Tibial nerve (tissue), 4 donors: Measurements from ENCODE around the gene RNF130. TPM values are rescaled to one million over a fixed set of nuclear protein-coding genes. Genes with fewer than 3 reads are reported as not detected.

Source experiments
- DNase-seq, 2 donors: peaks; one replicate each; pipeline ENCODE4 v3.0.0-alpha.2; 2019; ENCODE audit warnings: low spot score in 2 of 2
- H3K27ac ChIP-seq, 4 donors: fragments of 200-600 bp; sonication (generic) in 3 of 4; one replicate each; pipeline ENCODE4 v1.5.1; 2017 to 2019; ENCODE audit warnings: mild to moderate bottlenecking in 1 of 4
- H3K27me3 ChIP-seq, 2 donors: fragments of 200-600 bp; sonication (generic) in 1 of 2; one replicate each; pipeline versions ENCODE4 v1.5.1 to v1.6.0; 2017 to 2019
- H3K36me3 ChIP-seq, 3 donors: fragments of 200-600 bp; sonication (generic); one replicate each; pipeline ENCODE4 v1.5.1; 2018 to 2019
- H3K4me1 ChIP-seq, 4 donors: fragments of 200-600 bp; sonication (generic) in 3 of 4; one replicate each; pipeline ENCODE4 v1.5.1; 2017 to 2019
- H3K4me3 ChIP-seq, 4 donors: fragments of 200-600 bp; sonication (generic) in 3 of 4; one replicate each; pipeline ENCODE4 v1.5.1; 2017 to 2019; ENCODE audit warnings: mild to moderate bottlenecking in 1 of 4, moderate library complexity in 1 of 4
- H3K9me3 ChIP-seq, 4 donors: fragments of 200-600 bp; sonication (generic) in 3 of 4; one replicate each; pipeline ENCODE4 v1.5.1; 2017 to 2019
- EP300 ChIP-seq, 2 donors: sonication (generic); formaldehyde crosslinking; IDR thresholded peaks; one replicate each; pipeline ENCODE4 v1.6.1; 2017; ENCODE audit warnings: antibody characterized with exemption in 2 of 2, mild to moderate bottlenecking in 1 of 2
- POLR2A ChIP-seq, 2 donors: fragments of 450-650 bp; IDR thresholded peaks; one replicate each; pipeline ENCODE4 v1.6.1; 2017; ENCODE audit warnings: antibody characterized with exemption in 2 of 2, mild to moderate bottlenecking in 2 of 2, moderate library complexity in 2 of 2
- WGBS, 2 donors: methylation state at CpG; one replicate each; pipeline ENCODE4 v1.1.5; 2018; 5-methylcytosine and 5-hydroxymethylcytosine counted together
- total RNA-seq, 4 donors: library from RNA; depleted of rRNA; stranded (reverse); fragments of >200 nt; gene quantifications; one replicate each; pipeline ENCODE4 v1.1.0, GENCODE V29; 2016
- TF ChIP-seq, protein P1 (sequence below), 5 experiments: fragments of 200-600 bp in 3 of 5; fragments of 450-650 bp in 2 of 5; sonication (generic) in 3 of 5; IDR thresholded peaks; one replicate each; pipeline ENCODE4 v1.5.1; 2016 to 2019; ENCODE audit warnings: antibody characterized with exemption in 5 of 5, mild to moderate bottlenecking in 3 of 5, moderate library complexity in 2 of 5

Gene RNF130
- total RNA-seq, 4 donors from 2014 or later: 121 to 150 (median 143) TPM

DNA sequence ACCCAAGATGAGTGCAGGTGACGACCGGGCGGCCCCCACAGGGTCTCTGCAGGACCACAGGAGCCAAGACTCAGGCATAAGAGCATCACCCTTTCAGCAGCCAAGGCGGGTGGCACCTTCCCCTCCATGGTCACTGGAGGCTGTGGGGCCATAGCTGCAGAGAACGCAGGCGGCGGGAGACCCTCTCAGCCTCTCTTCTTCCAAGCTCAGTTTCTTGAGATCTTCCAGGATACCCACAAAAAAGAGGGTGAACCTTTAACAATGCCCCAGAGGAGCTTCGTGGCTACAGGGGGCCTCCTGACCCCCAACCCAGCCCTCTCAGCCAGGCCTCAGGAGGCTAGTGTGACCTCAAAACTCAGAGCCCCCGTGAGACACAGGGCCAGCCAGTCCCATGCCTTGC lies 158.1 kb downstream of the RNF130 start:
- whole genome bisulfite sequencing, 2 donors: 88 to 91% methylated on average over 9 of the region's 9 CpGs
- no peak for TF ChIP-seq EP300 (IDR thresholded peaks at IDR 0.05)
- no peaks in the 10 kb centered on the region for H3K36me3 ChIP-seq
- no peak overlapping the region for H3K4me3 ChIP-seq
- no peaks in the 10 kb centered on the region for H3K27me3 ChIP-seq
- H3K9me3 ChIP-seq: no peaks in the 10 kb centered on the region
- H3K27ac ChIP-seq: peak overlapping the region in 2 of 4 donors; percentile 26 to 54
- peaks cover 0 to 13% (median 4%) of the 10 kb centered on the region in 4 donors for H3K4me1 ChIP-seq
- DNase-seq: no peak

GRCh38 chr5:179912951-179913350 lies 158.6 kb downstream of the RNF130 start:
- H3K9me3 ChIP-seq: no peaks in the 10 kb centered on the region
- H3K4me3 ChIP-seq: no peak overlapping the region
- TF ChIP-seq POLR2A (IDR thresholded peaks at IDR 0.05) (no peak), EP300 (IDR thresholded peaks at IDR 0.05) (no peak)
- TF ChIP-seq, protein P1, sequence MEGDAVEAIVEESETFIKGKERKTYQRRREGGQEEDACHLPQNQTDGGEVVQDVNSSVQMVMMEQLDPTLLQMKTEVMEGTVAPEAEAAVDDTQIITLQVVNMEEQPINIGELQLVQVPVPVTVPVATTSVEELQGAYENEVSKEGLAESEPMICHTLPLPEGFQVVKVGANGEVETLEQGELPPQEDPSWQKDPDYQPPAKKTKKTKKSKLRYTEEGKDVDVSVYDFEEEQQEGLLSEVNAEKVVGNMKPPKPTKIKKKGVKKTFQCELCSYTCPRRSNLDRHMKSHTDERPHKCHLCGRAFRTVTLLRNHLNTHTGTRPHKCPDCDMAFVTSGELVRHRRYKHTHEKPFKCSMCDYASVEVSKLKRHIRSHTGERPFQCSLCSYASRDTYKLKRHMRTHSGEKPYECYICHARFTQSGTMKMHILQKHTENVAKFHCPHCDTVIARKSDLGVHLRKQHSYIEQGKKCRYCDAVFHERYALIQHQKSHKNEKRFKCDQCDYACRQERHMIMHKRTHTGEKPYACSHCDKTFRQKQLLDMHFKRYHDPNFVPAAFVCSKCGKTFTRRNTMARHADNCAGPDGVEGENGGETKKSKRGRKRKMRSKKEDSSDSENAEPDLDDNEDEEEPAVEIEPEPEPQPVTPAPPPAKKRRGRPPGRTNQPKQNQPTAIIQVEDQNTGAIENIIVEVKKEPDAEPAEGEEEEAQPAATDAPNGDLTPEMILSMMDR (IDR thresholded peaks at IDR 0.05): no peak
- no peak for DNase-seq
- H3K36me3 ChIP-seq: no peaks in the 10 kb centered on the region
- 84 to 90% methylated on average over 17 to 19 of the region's 19 CpGs for WGBS, 2 donors
- peaks cover 0 to 18% (median 8%) of the 10 kb centered on the region in 4 donors for H3K4me1 ChIP-seq
- no peak overlapping the region for H3K27ac ChIP-seq
- H3K27me3 ChIP-seq: no peaks in the 10 kb centered on the region

GRCh38 chr5:179912386-179912785 lies 159.2 kb downstream of the RNF130 start:
- Histone ChIP-seq H3K9me3 (no peaks in the 10 kb centered on the region), H3K27me3 (no peaks in the 10 kb centered on the region), H3K4me3 (no peak overlapping the region), H3K27ac (no peak overlapping the region), H3K36me3 (no peaks in the 10 kb centered on the region), H3K4me1 (peaks cover 0 to 19% (median 9%) of the 10 kb centered on the region in 4 donors)
- WGBS, 2 donors: 84 to 86% methylated on average over 7 of the region's 7 CpGs
- DNase-seq: no peak
- TF ChIP-seq POLR2A (IDR thresholded peaks at IDR 0.05): no peak
- TF ChIP-seq EP300 (IDR thresholded peaks at IDR 0.05): no peak
- TF ChIP-seq, protein P1 (IDR thresholded peaks at IDR 0.05): no peak

GRCh38 chr5:179909224-179909623 lies 162.3 kb downstream of the RNF130 start:
- H3K4me3 ChIP-seq: no peak overlapping the region
- TF ChIP-seq, protein P1 (IDR thresholded peaks at IDR 0.05): no peak
- no peak for TF ChIP-seq POLR2A (IDR thresholded peaks at IDR 0.05)
- no peak for TF ChIP-seq EP300 (IDR thresholded peaks at IDR 0.05)
- H3K4me1 ChIP-seq: peaks cover 0 to 38% (median 17%) of the 10 kb centered on the region in 4 donors
- WGBS, 2 donors: 89 to 92% methylated on average over 6 of the region's 6 CpGs
- no peak for DNase-seq
- no peaks in the 10 kb centered on the region for H3K27me3 ChIP-seq
- no peaks in the 10 kb centered on the region for H3K9me3 ChIP-seq
- H3K36me3 ChIP-seq: peaks cover 0 to 6% (median 0%) of the 10 kb centered on the region in 3 donors
- H3K27ac ChIP-seq: no peak overlapping the region

- DNase-seq: no peak
- TF ChIP-seq POLR2A (IDR thresholded peaks at IDR 0.05): no peak
- TF ChIP-seq, protein P1 (IDR thresholded peaks at IDR 0.05): peak in 1 of 5 experiments; percentile 18
- no peaks in the 10 kb centered on the region for H3K27me3 ChIP-seq
- 74 to 78% methylated on average over 11 to 14 of the region's 16 CpGs for WGBS, 2 donors
- peak overlapping the region; percentile 50 to 88 (median 80) for H3K27ac ChIP-seq
- peaks cover 0 to 13% (median 0%) of the 10 kb centered on the region in 3 donors for H3K36me3 ChIP-seq
- peak overlapping the region in 3 of 4 donors; percentile 45 to 77 (median 59) for H3K4me3 ChIP-seq
- H3K4me1 ChIP-seq: peaks cover 0 to 35% (median 14%) of the 10 kb centered on the region in 4 donors
- H3K9me3 ChIP-seq: no peaks in the 10 kb centered on the region
These were observed 163.0 kb downstream of the RNF130 start for GRCh38 chr5:179908528-179908927.
